ENCODE data around the gene CD99L2. TPM values are rescaled to one million over a fixed set of nuclear protein-coding genes. Genes with fewer than 3 reads are reported as not detected.

CD99L2 gene
- 61.9 and 66.3 TPM in 2 replicates for total RNA-seq
- long read RNA-seq, transcript CD99L2-203 (11 exons, 3,604 nt), result major isoform, 51 of 89 reads
- long read RNA-seq, partial matches to known transcripts, result 3 of 89 reads
- long read RNA-seq, other reads (novel, unspliced or antisense), result 33 of 89 reads

- peak; percentile 97 for DNase-seq (ENCODE audit: extremely low spot score, unreplicated experiment)
- Mint-ChIP-seq H3K27me3 (ENCODE audit: unreplicated experiment) (peaks cover 5% of the 10 kb centered on the region), H3K27ac (ENCODE audit: unreplicated experiment) (peak within 1 kb of the TSS; percentile 73), H3K9me3 (ENCODE audit: unreplicated experiment) (peaks cover 6% of the 10 kb centered on the region), H3K36me3 (ENCODE audit: unreplicated experiment) (no peaks in the 10 kb centered on the region), H3K4me1 (ENCODE audit: unreplicated experiment) (peaks cover 10% of the 10 kb centered on the region), H3K4me3 (ENCODE audit: unreplicated experiment) (peak within 1 kb of the TSS; percentile 80)
- no peak for TF ChIP-seq CTCF (IDR thresholded peaks at IDR 0.05)
Measured at GRCh38 chrX:150898343-150899190, at the start of gene CD99L2. CD99L2 (minus strand) TSS chrX:150898668; CDS start chrX:150898588, 80 bp downstream.

- Mint-ChIP-seq H3K4me3 (ENCODE audit: unreplicated experiment) (no peak overlapping the region), H3K4me1 (ENCODE audit: unreplicated experiment) (no peaks in the 10 kb centered on the region), H3K27me3 (ENCODE audit: unreplicated experiment) (no peaks in the 10 kb centered on the region), H3K9me3 (ENCODE audit: unreplicated experiment) (no peaks in the 10 kb centered on the region), H3K36me3 (ENCODE audit: unreplicated experiment) (no peaks in the 10 kb centered on the region), H3K27ac (ENCODE audit: unreplicated experiment) (no peak overlapping the region)
- no peak for TF ChIP-seq CTCF (IDR thresholded peaks at IDR 0.05)
- no peak for DNase-seq (ENCODE audit: extremely low spot score, unreplicated experiment)
Measured at GRCh38 chrX:150944233-150944632, 45.8 kb upstream of the CD99L2 start.

- no peaks in the 10 kb centered on the region for H3K27me3 Mint-ChIP-seq (ENCODE audit: unreplicated experiment)
Measured at GRCh38 chrX:150942942-150943594, 44.6 kb upstream of the CD99L2 start.

GRCh38 chrX:150941580-150941979 lies 43.1 kb upstream of the CD99L2 start:
- no peak for TF ChIP-seq CTCF (IDR thresholded peaks at IDR 0.05)
- Mint-ChIP-seq H3K9me3 (ENCODE audit: unreplicated experiment) (peaks cover 5% of the 10 kb centered on the region), H3K27ac (ENCODE audit: unreplicated experiment) (no peak overlapping the region), H3K4me1 (ENCODE audit: unreplicated experiment) (no peaks in the 10 kb centered on the region), H3K27me3 (ENCODE audit: unreplicated experiment) (no peaks in the 10 kb centered on the region), H3K4me3 (ENCODE audit: unreplicated experiment) (no peak overlapping the region), H3K36me3 (ENCODE audit: unreplicated experiment) (no peaks in the 10 kb centered on the region)
- no peak for DNase-seq (ENCODE audit: extremely low spot score, unreplicated experiment)

More at GRCh38 chrX:150942942-150943594, 44.6 kb upstream of the CD99L2 start:
- peaks cover 5% of the 10 kb centered on the region for H3K9me3 Mint-ChIP-seq (ENCODE audit: unreplicated experiment)
- H3K4me3 Mint-ChIP-seq (ENCODE audit: unreplicated experiment), result no peak overlapping the region
- no peak overlapping the region for H3K27ac Mint-ChIP-seq (ENCODE audit: unreplicated experiment)
- no peak for TF ChIP-seq CTCF (IDR thresholded peaks at IDR 0.05)
- no peaks in the 10 kb centered on the region for H3K36me3 Mint-ChIP-seq (ENCODE audit: unreplicated experiment)
- no peaks in the 10 kb centered on the region for H3K4me1 Mint-ChIP-seq (ENCODE audit: unreplicated experiment)
- no peak for DNase-seq (ENCODE audit: extremely low spot score, unreplicated experiment)
